HL-60 (cell line): ENCODE data around the gene SEC63.
A peak's percentile ranks its signal among the peaks of the same experiment; 100 is the strongest.
"Not testable (repeated sequence)": the region's sequence is repeated elsewhere in the genome, so short reads cannot be mapped to it uniquely, and the experiment has no call there.

Experiments
- DNase-seq, 2 experiments: peaks; one replicate each; pipeline ENCODE4 v3.0.0-alpha.2; 2010 to 2020; ENCODE audit warnings: low read depth in 1 of 2, low spot score in 1 of 2
- H3K27ac ChIP-seq: fragments of 250-450 bp; sonication (Bioruptor Pico); replicated peaks from 2 replicates; pipeline ENCODE4 v1.5.1; 2020; ENCODE audit warnings: mild to moderate bottlenecking, moderate library complexity
- H3K27me3 ChIP-seq: fragments of 250-450 bp; sonication (Bioruptor Pico); 2 replicates; pipeline ENCODE4 v1.5.1; 2021; ENCODE audit warnings: mild to moderate bottlenecking, moderate library complexity; ENCODE audit not compliant: insufficient read depth, poor library complexity, severe bottlenecking
- H3K4me3 ChIP-seq: replicated peaks from 2 replicates; pipeline ENCODE4 v1.5.1; 2011; ENCODE audit warnings: mild to moderate bottlenecking, control low read depth, low read length; ENCODE audit not compliant: insufficient read depth
- CTCF ChIP-seq: IDR thresholded peaks from one replicate; pipeline ENCODE4 v1.5.1; 2011; ENCODE audit warnings: low read length, control low read depth, inconsistent platforms; ENCODE audit not compliant: insufficient read depth
- GABPA ChIP-seq: IDR thresholded peaks from 2 replicates; pipeline ENCODE4 v1.6.1; 2012; ENCODE audit warnings: low read depth
- POLR2AphosphoS5 ChIP-seq: IDR thresholded peaks from 2 replicates; pipeline ENCODE4 v1.6.1; 2012; ENCODE audit warnings: low read depth
- REST ChIP-seq: IDR thresholded peaks from 2 replicates; pipeline ENCODE4 v1.6.1; 2012; ENCODE audit warnings: low read depth; ENCODE audit not compliant: insufficient replicate concordance
- SPI1 ChIP-seq: IDR thresholded peaks from 2 replicates; pipeline ENCODE4 v1.6.1; 2012; ENCODE audit warnings: low read depth, mild to moderate bottlenecking, borderline replicate concordance

The SEC63 gene

DNA sequence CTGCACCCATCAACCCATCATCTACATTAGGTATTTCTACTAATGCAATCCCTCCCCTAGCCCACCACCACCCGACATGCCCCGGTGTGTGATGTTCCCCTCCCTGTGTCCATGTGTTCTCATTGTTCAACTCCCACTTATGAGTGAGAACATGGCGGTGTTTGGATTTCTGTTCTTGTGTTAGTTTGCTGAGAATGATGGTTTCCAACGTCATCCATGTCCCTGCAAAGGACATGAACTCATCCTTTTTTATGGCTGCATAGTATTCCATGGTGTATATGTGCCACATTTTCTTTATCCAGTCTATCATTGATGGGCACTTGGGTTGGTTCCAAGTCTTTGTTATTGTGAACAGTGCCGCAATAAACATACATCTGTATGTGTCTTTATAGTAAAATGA, 72.1 kb downstream of the SEC63 start:
- DNase-seq, H3K27me3 ChIP-seq, H3K4me3 ChIP-seq, H3K27ac ChIP-seq: not testable (repeated sequence)

GRCh38 chr6:107879941-107880340, 78.1 kb downstream of the SEC63 start:
- DNase-seq = no peak
- H3K4me3 ChIP-seq = no peak overlapping the region

DNA sequence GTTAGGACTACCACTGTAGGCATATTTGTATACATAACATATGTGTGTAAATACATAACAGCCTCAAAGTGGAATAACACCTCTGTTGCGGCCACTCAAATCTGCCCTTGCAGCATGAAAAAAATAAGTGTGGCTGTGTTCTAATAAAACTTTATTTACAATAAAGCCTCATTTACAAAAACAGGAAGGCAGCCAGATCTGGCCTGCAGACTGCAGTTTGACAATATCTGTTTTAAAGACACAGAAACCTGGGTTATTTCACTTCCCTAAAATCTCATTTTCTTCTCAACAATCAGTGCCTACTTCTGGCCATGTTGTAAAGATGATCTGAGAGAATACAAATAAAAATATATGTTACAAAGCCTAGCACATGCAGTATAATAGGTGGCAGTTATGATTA, 80.0 kb downstream of the SEC63 start:
- TF ChIP-seq CTCF (no peak), SPI1 (peak; percentile 86)
- no peak overlapping the region for H3K4me3 ChIP-seq
- H3K27me3 ChIP-seq = no peaks in the 10 kb centered on the region
- no peak overlapping the region for H3K27ac ChIP-seq
- no peak for DNase-seq

More at GRCh38 chr6:107879941-107880340, 78.1 kb downstream of the SEC63 start:
- Histone ChIP-seq H3K27me3 (no peaks in the 10 kb centered on the region), H3K27ac (no peak overlapping the region)
- TF ChIP-seq SPI1 (no peak), GABPA (no peak), CTCF (no peak), REST (no peak), POLR2AphosphoS5 (no peak)

DNA sequence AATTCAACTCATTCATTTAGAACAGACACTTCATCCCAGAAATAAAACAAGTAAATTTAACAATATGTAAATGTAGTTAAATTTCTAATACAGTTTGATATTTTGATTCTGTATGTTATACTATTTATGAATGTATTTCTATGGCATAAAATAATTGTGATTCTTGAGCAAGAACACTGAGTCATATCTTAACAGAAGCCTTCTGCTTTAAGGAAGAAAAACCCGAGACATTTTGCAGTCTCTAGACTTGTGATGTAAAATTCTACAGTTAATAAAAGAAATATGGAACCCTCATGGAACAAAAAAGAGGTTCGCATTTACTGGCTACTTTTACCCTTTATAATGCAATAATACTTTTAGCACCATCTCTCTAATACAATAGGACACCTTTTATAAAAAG, 86.0 kb downstream of the SEC63 start:
- no peak for DNase-seq

GRCh38 chr6:107871512-107871911, 86.5 kb downstream of the SEC63 start:
- H3K27ac ChIP-seq, H3K4me3 ChIP-seq, H3K27me3 ChIP-seq, DNase-seq: not testable (repeated sequence)

More for the DNA sequence above, 86.0 kb downstream of the SEC63 start:
- Histone ChIP-seq H3K27ac (no peak overlapping the region), H3K27me3 (no peaks in the 10 kb centered on the region), H3K4me3 (no peak overlapping the region)
- TF ChIP-seq POLR2AphosphoS5 (no peak), GABPA (no peak), SPI1 (no peak), CTCF (no peak), REST (no peak)
